Neuronal stem cell (in vitro differentiated cells): ENCODE measurements around the gene HIP1.
"Not testable (repeated sequence)": the region's sequence is repeated elsewhere in the genome, so short reads cannot be mapped to it uniquely, and the experiment has no call there.

Experiments used
- DNase-seq: peaks from one replicate; pipeline ENCODE4 v3.0.0-alpha.2; 2013; ENCODE audit warnings: low spot score
- H2AFZ ChIP-seq: one replicate; pipeline ENCODE4 v1.6.1; 2013; ENCODE audit warnings: mild to moderate bottlenecking, low read length, inconsistent platforms
- H2AK5ac ChIP-seq: 2 replicates; pipeline ENCODE4 v1.6.1; 2013; ENCODE audit warnings: low read depth, mild to moderate bottlenecking, inconsistent platforms, low read length, moderate library complexity, mixed read lengths
- H2BK120ac ChIP-seq: 2 replicates; pipeline ENCODE4 v1.6.1; 2013; ENCODE audit warnings: low read depth, mild to moderate bottlenecking, inconsistent platforms, low read length, moderate library complexity, mixed read lengths
- H2BK12ac ChIP-seq: one replicate; pipeline ENCODE4 v1.6.1; 2013; ENCODE audit warnings: low read length, inconsistent platforms
- H2BK15ac ChIP-seq: 2 replicates; pipeline ENCODE4 v1.6.1; 2013; ENCODE audit warnings: mild to moderate bottlenecking, low read length, inconsistent platforms, mixed read lengths
- H2BK5ac ChIP-seq: one replicate; pipeline ENCODE4 v1.6.1; 2013; ENCODE audit warnings: inconsistent platforms, mild to moderate bottlenecking, low read length, moderate library complexity
- H3K14ac ChIP-seq: one replicate; pipeline ENCODE4 v1.6.1; 2013; ENCODE audit warnings: low read length, inconsistent platforms
- H3K18ac ChIP-seq: 2 replicates; pipeline ENCODE4 v1.6.1; 2013; ENCODE audit warnings: low read length, inconsistent platforms
- H3K23ac ChIP-seq: 2 replicates; pipeline ENCODE4 v1.6.1; 2013; ENCODE audit warnings: low read depth, mild to moderate bottlenecking, mixed read lengths, low read length, inconsistent platforms; ENCODE audit not compliant: poor library complexity
- H3K27ac ChIP-seq: replicated peaks from 3 replicates; pipeline ENCODE4 v1.5.1; 2013; ENCODE audit warnings: low read length, inconsistent platforms
- H3K27me3 ChIP-seq, 3 experiments: 2 replicates each; pipeline ENCODE4 v1.6.1; 2013; ENCODE audit warnings: low read length in 3 of 3, mild to moderate bottlenecking in 2 of 3, inconsistent platforms in 1 of 3, low read depth in 1 of 3, mixed read lengths in 1 of 3, moderate library complexity in 1 of 3; ENCODE audit not compliant: control insufficient read depth in 3 of 3, insufficient read depth in 3 of 3
- H3K36me3 ChIP-seq, 2 donors: replicated peaks in 1 of 2; 2 replicates each; pipeline ENCODE4 v1.6.1; 2013; ENCODE audit warnings: low read length in 2 of 2; ENCODE audit not compliant: control insufficient read depth in 2 of 2, insufficient read depth in 2 of 2
- H3K4ac ChIP-seq: 2 replicates; pipeline ENCODE4 v1.6.1; 2013; ENCODE audit warnings: inconsistent platforms, mild to moderate bottlenecking, low read length, moderate library complexity
- H3K4me1 ChIP-seq, 2 donors: 1 replicate in 1 of 2; 2 replicates in 1 of 2; pipeline ENCODE4 v1.6.1; 2013; ENCODE audit warnings: low read length in 2 of 2, low read depth in 1 of 2; ENCODE audit not compliant: control insufficient read depth in 2 of 2, insufficient read depth in 1 of 2
- H3K4me2 ChIP-seq: one replicate; pipeline ENCODE4 v1.6.1; 2013; ENCODE audit warnings: mild to moderate bottlenecking, low read length, inconsistent platforms; ENCODE audit not compliant: insufficient read depth, poor library complexity, severe bottlenecking
- H3K4me3 ChIP-seq, 2 donors: 2 replicates each; pipeline ENCODE4 v1.5.1; 2013; ENCODE audit warnings: low read length in 2 of 2, mild to moderate bottlenecking in 2 of 2, inconsistent platforms in 1 of 2, moderate library complexity in 1 of 2
- H3K79me1 ChIP-seq: one replicate; pipeline ENCODE4 v1.6.1; 2013; ENCODE audit warnings: low read depth, mild to moderate bottlenecking, inconsistent platforms, low read length, moderate library complexity
- H3K9ac ChIP-seq: one replicate; pipeline ENCODE4 v1.6.1; 2013; ENCODE audit warnings: mild to moderate bottlenecking, low read depth, low read length, inconsistent platforms; ENCODE audit not compliant: poor library complexity
- H3K9me3 ChIP-seq, 2 donors: replicated peaks in 1 of 2; 2 replicates each; pipeline versions ENCODE3 to v1.6.1; 2013; ENCODE audit warnings: low read length in 2 of 2, mild to moderate bottlenecking in 2 of 2, inconsistent platforms in 1 of 2, low read depth in 1 of 2, mixed read lengths in 1 of 2, moderate library complexity in 1 of 2; ENCODE audit not compliant: control insufficient read depth in 2 of 2, insufficient read depth in 1 of 2
- H4K8ac ChIP-seq: one replicate; pipeline ENCODE4 v1.6.1; 2013; ENCODE audit warnings: low read depth, mild to moderate bottlenecking, inconsistent platforms, low read length, moderate library complexity
- H4K91ac ChIP-seq: one replicate; pipeline ENCODE4 v1.6.1; 2013; ENCODE audit warnings: low read length, low read depth, mild to moderate bottlenecking, inconsistent platforms; ENCODE audit not compliant: poor library complexity
- WGBS, 2 donors: extraction: QIAGEN DNeasy Blood & Tissue Kit; methylation state at CpG; one replicate each; pipeline ENCODE4 v1.1.7; 2013; ENCODE audit warnings: missing lambda C conversion rate in 2 of 2, mixed read lengths in 1 of 2; ENCODE audit not compliant: insufficient read length in 2 of 2, insufficient replicate concordance in 1 of 2; ENCODE audit errors: extremely low coverage in 2 of 2; 5-methylcytosine and 5-hydroxymethylcytosine counted together

Gene HIP1

GRCh38 chr7:75572814-75573213, 165.9 kb downstream of the HIP1 start:
- peaks cover 29 to 82% of the 10 kb centered on the region in 2 donors for H3K36me3 ChIP-seq
- H2BK15ac ChIP-seq = no peak overlapping the region
- H3K9me3 ChIP-seq = no peaks in the 10 kb centered on the region
- H2BK5ac ChIP-seq = no peak overlapping the region
- no peak overlapping the region for H3K18ac ChIP-seq
- H3K79me1 ChIP-seq = peaks cover 2% of the 10 kb centered on the region
- WGBS, 2 donors = no CpG with 5 or more reads among the region's 11 CpGs
- no peaks in the 10 kb centered on the region for H3K4me1 ChIP-seq
- no peak overlapping the region for H2AFZ ChIP-seq
- no peak overlapping the region for H3K4me2 ChIP-seq
- H3K14ac ChIP-seq = no peak overlapping the region
- DNase-seq = no peak
- H4K91ac ChIP-seq = no peak overlapping the region
- no peak overlapping the region for H3K9ac ChIP-seq
- H3K27ac ChIP-seq = no peak overlapping the region
- no peak overlapping the region for H3K4ac ChIP-seq
- H3K23ac ChIP-seq = no peak overlapping the region
- no peak overlapping the region for H4K8ac ChIP-seq
- no peak overlapping the region for H3K4me3 ChIP-seq
- no peaks in the 10 kb centered on the region for H3K27me3 ChIP-seq
- H2BK120ac ChIP-seq = no peak overlapping the region
- no peak overlapping the region for H2AK5ac ChIP-seq
- peak overlapping the region; percentile 10 for H2BK12ac ChIP-seq

DNA sequence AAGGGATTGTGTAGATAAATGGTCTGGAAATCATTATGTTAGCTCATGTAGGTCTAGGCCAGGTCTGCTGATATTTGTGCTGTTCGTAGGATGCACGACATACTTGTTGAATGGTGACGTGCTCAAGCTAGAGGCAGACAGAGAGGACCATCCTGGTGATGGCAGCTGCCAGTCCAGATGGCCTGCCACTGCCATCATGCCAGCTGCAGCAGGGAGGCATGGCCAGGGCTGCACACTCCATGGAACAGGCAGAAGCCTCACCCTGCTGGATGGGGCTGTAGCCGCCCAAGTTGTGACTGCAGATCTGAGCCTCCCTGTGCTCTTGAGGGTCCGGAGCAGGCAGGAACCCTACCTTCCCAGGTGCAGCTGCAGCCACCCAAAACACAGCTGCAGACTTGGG, 166.3 kb downstream of the HIP1 start:
- no peak overlapping the region for H2BK15ac ChIP-seq
- H3K9ac ChIP-seq = no peak overlapping the region
- no CpG with 5 or more reads among the region's 5 CpGs for WGBS, 2 donors
- H3K4ac ChIP-seq = no peak overlapping the region
- no peak overlapping the region for H3K27ac ChIP-seq
- no peak for DNase-seq
- no peak overlapping the region for H3K4me3 ChIP-seq
- peaks cover 29 to 84% of the 10 kb centered on the region in 2 donors for H3K36me3 ChIP-seq
- no peak overlapping the region for H4K91ac ChIP-seq
- H3K23ac ChIP-seq = no peak overlapping the region
- no peaks in the 10 kb centered on the region for H3K4me1 ChIP-seq
- no peak overlapping the region for H2AFZ ChIP-seq
- H3K27me3 ChIP-seq = no peaks in the 10 kb centered on the region
- H3K4me2 ChIP-seq = no peak overlapping the region
- H2BK5ac ChIP-seq = no peak overlapping the region
- peak overlapping the region; percentile 10 for H2BK12ac ChIP-seq
- H3K9me3 ChIP-seq = no peaks in the 10 kb centered on the region
- peaks cover 2% of the 10 kb centered on the region for H3K79me1 ChIP-seq
- H3K14ac ChIP-seq = no peak overlapping the region
- no peak overlapping the region for H2AK5ac ChIP-seq
- no peak overlapping the region for H3K18ac ChIP-seq
- H4K8ac ChIP-seq = no peak overlapping the region
- H2BK120ac ChIP-seq = no peak overlapping the region

DNA sequence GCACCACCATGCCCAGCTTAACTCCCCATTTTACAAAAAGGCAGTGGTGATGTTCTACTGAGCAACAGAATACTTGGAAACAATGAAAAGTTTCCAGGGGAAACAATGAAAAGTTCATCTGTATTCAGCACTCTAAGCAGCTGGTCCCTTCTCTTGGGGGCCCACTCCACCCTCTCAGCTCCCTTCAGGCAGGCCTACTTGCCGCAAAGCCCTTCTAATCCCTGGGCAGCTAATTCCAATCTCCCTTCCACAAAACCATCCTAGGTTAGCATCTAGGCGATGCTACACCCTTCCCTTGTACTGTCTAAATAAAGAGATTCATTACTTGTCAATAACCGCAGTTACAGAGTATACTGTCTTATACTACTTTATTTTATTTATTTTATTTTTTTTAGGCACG, 167.5 kb downstream of the HIP1 start:
- no peak overlapping the region for H2BK15ac ChIP-seq
- no peak overlapping the region for H3K4ac ChIP-seq
- no peaks in the 10 kb centered on the region for H3K9me3 ChIP-seq
- no peak for DNase-seq
- H3K36me3 ChIP-seq = peaks cover 33 to 86% of the 10 kb centered on the region in 2 donors
- H2BK12ac ChIP-seq = no peak overlapping the region
- H3K14ac ChIP-seq = no peak overlapping the region
- H2BK5ac ChIP-seq = no peak overlapping the region
- H3K18ac ChIP-seq = no peak overlapping the region
- no peak overlapping the region for H2AFZ ChIP-seq
- H4K91ac ChIP-seq = no peak overlapping the region
- H3K23ac ChIP-seq = no peak overlapping the region
- H3K4me3 ChIP-seq = no peak overlapping the region
- H3K4me2 ChIP-seq = no peak overlapping the region
- no peak overlapping the region for H3K27ac ChIP-seq
- peaks cover 2% of the 10 kb centered on the region for H3K79me1 ChIP-seq
- no peak overlapping the region for H2AK5ac ChIP-seq
- no peak overlapping the region for H3K9ac ChIP-seq
- no peak overlapping the region for H4K8ac ChIP-seq
- H2BK120ac ChIP-seq = no peak overlapping the region
- H3K4me1 ChIP-seq = no peaks in the 10 kb centered on the region
- no peaks in the 10 kb centered on the region for H3K27me3 ChIP-seq
- WGBS, 2 donors = no CpG with 5 or more reads among the region's 4 CpGs

- not testable (repeated sequence) for H4K91ac ChIP-seq, H2AK5ac ChIP-seq, H3K9ac ChIP-seq, H2BK5ac ChIP-seq, H2BK120ac ChIP-seq, H2AFZ ChIP-seq, H3K4me3 ChIP-seq, H3K23ac ChIP-seq, H3K27me3 ChIP-seq, H2BK15ac ChIP-seq, H4K8ac ChIP-seq, H3K4ac ChIP-seq, H3K4me1 ChIP-seq, H3K9me3 ChIP-seq, H3K18ac ChIP-seq, DNase-seq, H3K4me2 ChIP-seq, H3K14ac ChIP-seq, H3K79me1 ChIP-seq, H3K27ac ChIP-seq, H2BK12ac ChIP-seq
- peaks cover 34 to 91% of the 10 kb centered on the region in 2 donors for H3K36me3 ChIP-seq
- WGBS, 2 donors = no CpG with 5 or more reads among the region's 16 CpGs
These were observed 169.0 kb downstream of the HIP1 start for GRCh38 chr7:75569629-75570282.
